HG02642 (cell line): ENCODE results near the gene CDKL4.
"Not testable (repeated sequence)": the region's sequence is repeated elsewhere in the genome, so short reads cannot be mapped to it uniquely, and the experiment has no call there.

Experiments used
- ATAC-seq: cut with Tn5 transposase; IDR thresholded peaks from one replicate; pipeline ENCODE4 v1.9.1; 2021; ENCODE audit warnings: mild to moderate bottlenecking; ENCODE audit not compliant: unreplicated experiment, poor library complexity

CDKL4 gene

GRCh38 chr2:39146630-39147029 is 97.1 kb downstream of the CDKL4 start:
- ATAC-seq = no peak

GRCh38 chr2:39145906-39146421 is 97.8 kb downstream of the CDKL4 start:
- ATAC-seq = no peak

- ATAC-seq = no peak
These were observed 99.4 kb downstream of the CDKL4 start for GRCh38 chr2:39144416-39144815.

GRCh38 chr2:39142904-39143605 is 100.7 kb downstream of the CDKL4 start:
- no peak for ATAC-seq

- no peak for ATAC-seq
These were observed 102.2 kb downstream of the CDKL4 start for GRCh38 chr2:39141334-39142271.

- not testable (repeated sequence) for ATAC-seq
These were observed 102.8 kb downstream of the CDKL4 start for GRCh38 chr2:39140948-39141333.

GRCh38 chr2:39140322-39140847 is 103.4 kb downstream of the CDKL4 start:
- no peak for ATAC-seq

- ATAC-seq = no peak
These were observed 104.1 kb downstream of the CDKL4 start for GRCh38 chr2:39139511-39140237.

- no peak for ATAC-seq
These were observed 104.9 kb downstream of the CDKL4 start for GRCh38 chr2:39138837-39139211.

- not testable (repeated sequence) for ATAC-seq
These were observed 105.5 kb downstream of the CDKL4 start for GRCh38 chr2:39138187-39138836.

GRCh38 chr2:39136799-39137198 is 107.0 kb downstream of the CDKL4 start:
- ATAC-seq = no peak

- no peak for ATAC-seq
These were observed 108.0 kb downstream of the CDKL4 start for GRCh38 chr2:39135690-39136259.

- no peak for ATAC-seq
These were observed 110.4 kb downstream of the CDKL4 start for GRCh38 chr2:39133215-39133851.

GRCh38 chr2:39128919-39129391 is 114.8 kb downstream of the CDKL4 start:
- peak; percentile 51 for ATAC-seq

GRCh38 chr2:39127973-39128372 is 115.8 kb downstream of the CDKL4 start:
- ATAC-seq = peak; percentile 39
